Endothelial cell of umbilical vein (primary cell): Measurements from ENCODE around the gene BRAT1. TPM values are rescaled to one million over a fixed set of nuclear protein-coding genes. Genes with fewer than 3 reads are reported as not detected.

Experiments
- BruUV-seq: library from RNA; stranded (reverse); fragments of 400-500 nt; replicated peaks from 2 replicates; lab custom pipeline; 2021; lab: Mats Ljungman, UMichigan
- CTCF ChIA-PET: fragments of 300-600, 350-600 bp; sonication (Branson Sonifier 250); formaldehyde crosslinking; loops from one replicate; lab custom pipeline; 2021; ENCODE audit warnings: antibody characterized with exemption, inconsistent platforms; lab: Charles Lee
- POLR2A ChIA-PET: fragments of 300-600, 350-600 bp; sonication (Branson Sonifier 250); formaldehyde crosslinking; loops from one replicate; lab custom pipeline; 2021; ENCODE audit warnings: antibody characterized with exemption, inconsistent platforms; lab: Charles Lee
- DNase-seq: peaks from one replicate; pipeline ENCODE4 v3.0.0-alpha.2; 2011; ENCODE audit warnings: low read depth, low spot score
- FAIRE-seq: peaks from 2 replicates; lab custom pipeline; 2011; peaks lifted over from hg19 to GRCh38; lab: Jason Lieb, UNC
- H2AFZ ChIP-seq: 2 replicates; pipeline ENCODE4 v1.6.0; 2012; ENCODE audit warnings: low read depth, low read length, control low read depth, inconsistent platforms
- H3K27ac ChIP-seq: 2 replicates; pipeline ENCODE4 v1.5.1; 2011; ENCODE audit warnings: low read depth, mild to moderate bottlenecking, control low read depth, low read length, moderate library complexity; ENCODE audit not compliant: insufficient read depth
- H3K27me3 ChIP-seq, 2 experiments: 2 replicates each; pipeline versions ENCODE4 v1.6.0 to v1.6.1; 2011; ENCODE audit warnings: low read length in 2 of 2, mixed read lengths in 1 of 2; ENCODE audit not compliant: control insufficient read depth in 2 of 2, insufficient read depth in 2 of 2
- H3K36me3 ChIP-seq, 2 experiments: 2 replicates in 1 of 2; 3 replicates in 1 of 2; pipeline ENCODE4 v1.5.1; 2011; ENCODE audit warnings: low read length in 2 of 2, mild to moderate bottlenecking in 1 of 2, moderate library complexity in 1 of 2; ENCODE audit not compliant: control insufficient read depth in 2 of 2, insufficient read depth in 2 of 2; ENCODE audit errors: extremely low read depth in 1 of 2
- H3K4me1 ChIP-seq: 3 replicates; pipeline ENCODE4 v1.5.1; 2011; ENCODE audit warnings: mild to moderate bottlenecking, low read length; ENCODE audit not compliant: control insufficient read depth, insufficient read depth; ENCODE audit errors: extremely low read depth
- H3K4me2 ChIP-seq: 2 replicates; pipeline ENCODE4 v1.6.1; 2011; ENCODE audit warnings: low read length, control low read depth, mixed read lengths; ENCODE audit not compliant: insufficient read depth
- H3K4me3 ChIP-seq, 3 experiments: fragments of 200-600 bp in 1 of 3; sonication (generic), shearing (Covaris generic) in 1 of 3; replicated peaks in 1 of 3; 2 replicates each; pipeline ENCODE4 v1.5.1; 2011 to 2016; ENCODE audit warnings: control low read depth in 3 of 3, low read length in 3 of 3, mild to moderate bottlenecking in 2 of 3, inconsistent platforms in 1 of 3, low read depth in 1 of 3, moderate library complexity in 1 of 3; ENCODE audit not compliant: insufficient read depth in 1 of 3
- H3K79me2 ChIP-seq: 2 replicates; pipeline ENCODE4 v1.6.0; 2012; ENCODE audit warnings: low read length, inconsistent platforms; ENCODE audit not compliant: control insufficient read depth, insufficient read depth
- H3K9ac ChIP-seq: replicated peaks from 2 replicates; pipeline ENCODE3; 2011; ENCODE audit warnings: low read length, control low read depth; ENCODE audit not compliant: insufficient read depth; ENCODE audit errors: extremely low read depth
- H3K9me1 ChIP-seq: replicated peaks from 3 replicates; pipeline ENCODE4 v1.6.0; 2011; ENCODE audit warnings: mild to moderate bottlenecking, low read length; ENCODE audit not compliant: control insufficient read depth, insufficient read depth; ENCODE audit errors: extremely low read depth
- H3K9me3 ChIP-seq: replicated peaks from 2 replicates; pipeline ENCODE4 v1.5.1; 2012; ENCODE audit warnings: low read length, inconsistent platforms; ENCODE audit not compliant: control insufficient read depth, insufficient read depth
- H4K20me1 ChIP-seq: replicated peaks from 2 replicates; pipeline ENCODE3; 2011; ENCODE audit warnings: mild to moderate bottlenecking, low read length; ENCODE audit not compliant: control insufficient read depth, insufficient read depth; ENCODE audit errors: extremely low read depth
- CTCF ChIP-seq, 2 donors: IDR thresholded peaks; 1 replicate in 1 of 2; 2 replicates in 1 of 2; pipeline ENCODE4 v1.5.1; 2011; ENCODE audit warnings: low read length in 2 of 2, mild to moderate bottlenecking in 2 of 2, moderate library complexity in 2 of 2, control low read depth in 1 of 2, inconsistent platforms in 1 of 2, low read depth in 1 of 2; ENCODE audit not compliant: insufficient read depth in 1 of 2; ENCODE audit errors: extremely low read depth in 1 of 2
- EZH2 ChIP-seq: IDR thresholded peaks from 2 replicates; pipeline ENCODE4 v1.6.1; 2012; ENCODE audit warnings: borderline replicate concordance, low read depth, mild to moderate bottlenecking, moderate library complexity, low read length, inconsistent platforms; ENCODE audit not compliant: severe bottlenecking
- FOS ChIP-seq: IDR thresholded peaks from 2 replicates; pipeline ENCODE4 v1.6.1; 2011; ENCODE audit warnings: mild to moderate bottlenecking, low read length, moderate library complexity, borderline replicate concordance; ENCODE audit not compliant: insufficient read depth
- GATA2 ChIP-seq: IDR thresholded peaks from 2 replicates; pipeline ENCODE4 v1.7.0; 2011; ENCODE audit warnings: low read depth, mild to moderate bottlenecking, moderate library complexity, mixed read lengths, low read length; ENCODE audit not compliant: insufficient read length, insufficient read depth
- JUN ChIP-seq: IDR thresholded peaks from 2 replicates; pipeline ENCODE4 v1.6.1; 2011; ENCODE audit warnings: borderline replicate concordance, low read depth; ENCODE audit not compliant: insufficient read length, insufficient read depth
- MAX ChIP-seq: IDR thresholded peaks from 2 replicates; pipeline ENCODE4 v1.6.1; 2011; ENCODE audit not compliant: insufficient read depth, insufficient read length
- MYC ChIP-seq: IDR thresholded peaks from one replicate; pipeline ENCODE4 v1.6.1; 2011; ENCODE audit warnings: mild to moderate bottlenecking, low read depth, low read length
- POLR2A ChIP-seq: IDR thresholded peaks from 2 replicates; pipeline ENCODE4 v1.6.1; 2012; ENCODE audit warnings: low read depth, mild to moderate bottlenecking, control low read depth, low read length
- POLR2AphosphoS5 ChIP-seq: IDR thresholded peaks from 2 replicates; pipeline ENCODE4 v1.6.1; 2012; ENCODE audit warnings: low read depth, mild to moderate bottlenecking, control low read depth, low read length, moderate library complexity; ENCODE audit not compliant: insufficient read depth
- dilution Hi-C: fragments of 300-500 bp; cut with MboI; formaldehyde crosslinking; loops from one replicate; pipeline ENCODE4 v1.15.0; 2019; ENCODE audit warnings: low sequenced_read_pairs; ENCODE audit not compliant: extremely low pct_ligation_motif_present
- intact Hi-C: fragments of 100-400 bp; cut with micrococcal nuclease; formaldehyde crosslinking; loops from one replicate; pipeline ENCODE4 v1.10.0; 2022
- polyA plus RNA-seq, 4 experiments: library from polyadenylated mRNA; depleted of rRNA in 3 of 4; stranded (reverse) in 3 of 4; unstranded in 1 of 4; fragments of >200 nt; gene quantifications; 2 replicates each; pipeline versions ENCODE4 v1.2.1 to v1.2.3, GENCODE V29; 2011 to 2012; ENCODE audit warnings: missing spikeins in 1 of 4
- total RNA-seq: library from RNA; stranded (reverse); gene quantifications from 2 replicates; pipeline ENCODE4 v1.2.3, GENCODE V29; 2021

The BRAT1 gene
- total and polyA plus RNA-seq, 2 donors (not counting 3 experiments of a cell fraction or from before 2014, with no cell fraction given): 31.1 to 31.6 TPM

GRCh38 chr7:2510130-2510776, 45.1 kb downstream of the BRAT1 start:
- H3K4me1 ChIP-seq: peaks cover 20% of the 10 kb centered on the region
- H3K9me3 ChIP-seq: no peaks in the 10 kb centered on the region
- CTCF ChIA-PET: interaction anchor here (1.5 kb wide), 1 partner anchor 32 kb away, joined by 3 read pairs; no protein-coding TSS in a partner anchor
- TF ChIP-seq MAX (no peak), CTCF (IDR thresholded peaks at IDR 0.05; ENCODE audit: extremely low read depth in 1 of 2, insufficient read depth in 1 of 2, low read depth in 1 of 2, low read length in 2 of 2) (no peak), POLR2AphosphoS5 (no peak), FOS (no peak), GATA2 (no peak), POLR2A (no peak), JUN (no peak), MYC (no peak), EZH2 (no peak)
- H3K36me3 ChIP-seq: no peaks in the 10 kb centered on the region
- no peak for DNase-seq
- H2AFZ ChIP-seq: peak overlapping the region; percentile 67
- intact Hi-C loops (no loop called here), dilution Hi-C loops (no loop called here)
- H3K79me2 ChIP-seq: no peaks in the 10 kb centered on the region
- FAIRE-seq: no peak
- H3K9me1 ChIP-seq: no peaks in the 10 kb centered on the region
- H3K4me3 ChIP-seq: no peak overlapping the region
- H3K27me3 ChIP-seq: no peaks in the 10 kb centered on the region
- no peak overlapping the region for H3K4me2 ChIP-seq
- BruUV-seq: no TSS peak
- POLR2A ChIA-PET: no interaction called here
- no peak overlapping the region for H3K9ac ChIP-seq
- H3K27ac ChIP-seq: no peak overlapping the region
- H4K20me1 ChIP-seq: no peaks in the 10 kb centered on the region
